Rectal smooth muscle tissue (tissue), 1 donor: Measurements from ENCODE around the gene BIN1.

Experiments
- H3K27ac ChIP-seq: one replicate; pipeline ENCODE4 v1.7.0; 2013; ENCODE audit warnings: low read depth, low read length, inconsistent platforms
- H3K27me3 ChIP-seq: one replicate; pipeline ENCODE4 v1.7.0; 2013; ENCODE audit warnings: low read length; ENCODE audit not compliant: control insufficient read depth, insufficient read depth
- H3K36me3 ChIP-seq: one replicate; pipeline ENCODE4 v1.7.0; 2013; ENCODE audit warnings: low read length; ENCODE audit not compliant: control insufficient read depth, insufficient read depth
- H3K4me1 ChIP-seq: one replicate; pipeline ENCODE4 v1.7.0; 2013; ENCODE audit warnings: low read length; ENCODE audit not compliant: control insufficient read depth, insufficient read depth
- H3K4me3 ChIP-seq: one replicate; pipeline ENCODE4 v1.7.0; 2013; ENCODE audit warnings: low read length
- H3K9ac ChIP-seq: one replicate; pipeline ENCODE4 v1.7.0; 2013; ENCODE audit warnings: low read length

BIN1 gene

GRCh38 chr2:127097841-127098651, 8.9 kb downstream of the BIN1 start:
- Histone ChIP-seq H3K4me3 (no peak overlapping the region), H3K36me3 (no peaks in the 10 kb centered on the region), H3K27ac (no peak overlapping the region), H3K9ac (no peak overlapping the region), H3K27me3 (no peaks in the 10 kb centered on the region), H3K4me1 (peaks cover 10% of the 10 kb centered on the region)

GRCh38 chr2:127097471-127097765, 9.5 kb downstream of the BIN1 start:
- no peak overlapping the region for H3K9ac ChIP-seq
- no peaks in the 10 kb centered on the region for H3K27me3 ChIP-seq
- H3K27ac ChIP-seq, result no peak overlapping the region
- H3K4me1 ChIP-seq, result peaks cover 10% of the 10 kb centered on the region
- H3K4me3 ChIP-seq, result no peak overlapping the region
- no peaks in the 10 kb centered on the region for H3K36me3 ChIP-seq

- Histone ChIP-seq H3K4me1 (peaks cover 10% of the 10 kb centered on the region), H3K36me3 (no peaks in the 10 kb centered on the region), H3K4me3 (no peak overlapping the region), H3K27ac (peak overlapping the region; percentile 14), H3K27me3 (no peaks in the 10 kb centered on the region), H3K9ac (no peak overlapping the region)
Measured at GRCh38 chr2:127096718-127097470, 10.1 kb downstream of the BIN1 start.

GRCh38 chr2:127096280-127096679, 10.7 kb downstream of the BIN1 start:
- peaks cover 10% of the 10 kb centered on the region for H3K4me1 ChIP-seq
- H3K4me3 ChIP-seq, result no peak overlapping the region
- no peaks in the 10 kb centered on the region for H3K27me3 ChIP-seq
- H3K27ac ChIP-seq, result no peak overlapping the region
- no peaks in the 10 kb centered on the region for H3K36me3 ChIP-seq
- H3K9ac ChIP-seq, result no peak overlapping the region

- H3K4me3 ChIP-seq, result no peak overlapping the region
- H3K27ac ChIP-seq, result no peak overlapping the region
- H3K4me1 ChIP-seq, result peaks cover 10% of the 10 kb centered on the region
- H3K36me3 ChIP-seq, result no peaks in the 10 kb centered on the region
- H3K27me3 ChIP-seq, result no peaks in the 10 kb centered on the region
- no peak overlapping the region for H3K9ac ChIP-seq
Measured at GRCh38 chr2:127095784-127096183, 11.2 kb downstream of the BIN1 start.

- Histone ChIP-seq H3K27ac (no peak overlapping the region), H3K9ac (no peak overlapping the region), H3K4me1 (peaks cover 10% of the 10 kb centered on the region), H3K27me3 (no peaks in the 10 kb centered on the region), H3K36me3 (no peaks in the 10 kb centered on the region), H3K4me3 (no peak overlapping the region)
Measured at GRCh38 chr2:127095367-127095641, 11.7 kb downstream of the BIN1 start.

GRCh38 chr2:127094509-127095366, 12.2 kb downstream of the BIN1 start:
- Histone ChIP-seq H3K27me3 (no peaks in the 10 kb centered on the region), H3K4me1 (peaks cover 10% of the 10 kb centered on the region), H3K27ac (no peak overlapping the region), H3K9ac (no peak overlapping the region), H3K4me3 (no peak overlapping the region), H3K36me3 (no peaks in the 10 kb centered on the region)

GRCh38 chr2:127093648-127094210, 13.2 kb downstream of the BIN1 start:
- no peak overlapping the region for H3K27ac ChIP-seq
- no peak overlapping the region for H3K9ac ChIP-seq
- H3K36me3 ChIP-seq, result no peaks in the 10 kb centered on the region
- no peak overlapping the region for H3K4me3 ChIP-seq
- H3K27me3 ChIP-seq, result no peaks in the 10 kb centered on the region
- peaks cover 10% of the 10 kb centered on the region for H3K4me1 ChIP-seq

- Histone ChIP-seq H3K4me3 (no peak overlapping the region), H3K4me1 (peaks cover 10% of the 10 kb centered on the region), H3K27me3 (no peaks in the 10 kb centered on the region), H3K27ac (no peak overlapping the region), H3K9ac (no peak overlapping the region), H3K36me3 (no peaks in the 10 kb centered on the region)
Measured at GRCh38 chr2:127092901-127093516, 13.9 kb downstream of the BIN1 start.

GRCh38 chr2:127092306-127092705, 14.6 kb downstream of the BIN1 start:
- peaks cover 10% of the 10 kb centered on the region for H3K4me1 ChIP-seq
- H3K9ac ChIP-seq, result no peak overlapping the region
- no peaks in the 10 kb centered on the region for H3K27me3 ChIP-seq
- H3K27ac ChIP-seq, result no peak overlapping the region
- no peaks in the 10 kb centered on the region for H3K36me3 ChIP-seq
- H3K4me3 ChIP-seq, result no peak overlapping the region

GRCh38 chr2:127091886-127092285, 15.1 kb downstream of the BIN1 start:
- Histone ChIP-seq H3K27me3 (no peaks in the 10 kb centered on the region), H3K4me3 (no peak overlapping the region), H3K36me3 (no peaks in the 10 kb centered on the region), H3K4me1 (peaks cover 8% of the 10 kb centered on the region), H3K9ac (no peak overlapping the region), H3K27ac (no peak overlapping the region)

- Histone ChIP-seq H3K4me3 (no peak overlapping the region), H3K27ac (no peak overlapping the region), H3K4me1 (peaks cover under 1% of the 10 kb centered on the region), H3K27me3 (no peaks in the 10 kb centered on the region), H3K36me3 (no peaks in the 10 kb centered on the region), H3K9ac (no peak overlapping the region)
Measured at GRCh38 chr2:127091148-127091547, 15.8 kb downstream of the BIN1 start.
